Adrenal gland (tissue), 5 donors: ENCODE results near the gene GHRH.

Source experiments
- POLR2A ChIP-seq, 2 donors: fragments of 450-650 bp; IDR thresholded peaks; one replicate each; pipeline ENCODE4 v1.6.1; 2017; ENCODE audit warnings: antibody characterized with exemption in 2 of 2, mild to moderate bottlenecking in 2 of 2, moderate library complexity in 1 of 2
- TF ChIP-seq, protein P1 (sequence below), 6 experiments: fragments of 450-650 bp in 4 of 6; fragments of 200-600 bp in 2 of 6; sonication (generic) in 1 of 6; IDR thresholded peaks; 1 replicate in 5 of 6; 2 replicates in 1 of 6; pipeline versions ENCODE4 v1.5.1 to v1.8.0; 2016 to 2021; ENCODE audit warnings: antibody characterized with exemption in 6 of 6, mild to moderate bottlenecking in 2 of 6, moderate library complexity in 1 of 6
- donor health status: DM: no; HTN: no; CAD: no.

- TF ChIP-seq, protein P1, sequence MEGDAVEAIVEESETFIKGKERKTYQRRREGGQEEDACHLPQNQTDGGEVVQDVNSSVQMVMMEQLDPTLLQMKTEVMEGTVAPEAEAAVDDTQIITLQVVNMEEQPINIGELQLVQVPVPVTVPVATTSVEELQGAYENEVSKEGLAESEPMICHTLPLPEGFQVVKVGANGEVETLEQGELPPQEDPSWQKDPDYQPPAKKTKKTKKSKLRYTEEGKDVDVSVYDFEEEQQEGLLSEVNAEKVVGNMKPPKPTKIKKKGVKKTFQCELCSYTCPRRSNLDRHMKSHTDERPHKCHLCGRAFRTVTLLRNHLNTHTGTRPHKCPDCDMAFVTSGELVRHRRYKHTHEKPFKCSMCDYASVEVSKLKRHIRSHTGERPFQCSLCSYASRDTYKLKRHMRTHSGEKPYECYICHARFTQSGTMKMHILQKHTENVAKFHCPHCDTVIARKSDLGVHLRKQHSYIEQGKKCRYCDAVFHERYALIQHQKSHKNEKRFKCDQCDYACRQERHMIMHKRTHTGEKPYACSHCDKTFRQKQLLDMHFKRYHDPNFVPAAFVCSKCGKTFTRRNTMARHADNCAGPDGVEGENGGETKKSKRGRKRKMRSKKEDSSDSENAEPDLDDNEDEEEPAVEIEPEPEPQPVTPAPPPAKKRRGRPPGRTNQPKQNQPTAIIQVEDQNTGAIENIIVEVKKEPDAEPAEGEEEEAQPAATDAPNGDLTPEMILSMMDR (IDR thresholded peaks at IDR 0.05): no peak
- TF ChIP-seq POLR2A (IDR thresholded peaks at IDR 0.05): no peak
Measured at GRCh38 chr20:37230200-37230599, 31.4 kb downstream of the GHRH start.
